T-helper 17 cell (primary cell): ENCODE measurements around the gene DNAH3. TPM values are rescaled to one million over a fixed set of nuclear protein-coding genes. Genes with fewer than 3 reads are reported as not detected.
"Not testable (repeated sequence)": the region's sequence is repeated elsewhere in the genome, so short reads cannot be mapped to it uniquely, and the experiment has no call there.

Source experiments
- ATAC-seq: fragments of 150-1000 bp; cut with Tn5 transposase; 2 replicates; pipeline ENCODE4 v1.10.0; 2021; ENCODE audit warnings: mild to moderate bottlenecking, moderate library complexity
- DNase-seq, 3 donors: peaks; one replicate each; pipeline versions ENCODE4 v3.0.0 to v3.0.0-alpha.2; 2020 to 2021
- H3K9me3 ChIP-seq: one replicate; pipeline ENCODE4 v1.7.0; 2013; ENCODE audit warnings: low read length, mild to moderate bottlenecking; ENCODE audit not compliant: control insufficient read depth, poor library complexity, severe bottlenecking
- H3K27ac Mint-ChIP-seq: one replicate; pipeline ENCODE4 v1.8.0; 2022; ENCODE audit warnings: mild to moderate bottlenecking, moderate library complexity, mixed read lengths
- H3K27me3 Mint-ChIP-seq: one replicate; pipeline ENCODE4 v1.8.0; 2022; ENCODE audit warnings: mixed read lengths
- H3K36me3 Mint-ChIP-seq: one replicate; pipeline ENCODE4 v1.8.0; 2022; ENCODE audit warnings: low read depth, mixed read lengths
- H3K4me1 Mint-ChIP-seq: one replicate; pipeline ENCODE4 v1.8.0; 2022; ENCODE audit warnings: mild to moderate bottlenecking, mixed read lengths
- H3K4me3 Mint-ChIP-seq: one replicate; pipeline ENCODE4 v1.8.0; 2022; ENCODE audit warnings: mild to moderate bottlenecking, moderate library complexity, mixed read lengths
- total RNA-seq, 4 donors: library from RNA in 2 of 4; stranded (reverse) in 2 of 4; gene quantifications; one replicate each; pipeline ENCODE4 v1.2.3 and lab custom pipeline; 2022 to 2026

DNAH3 gene
- total RNA-seq, 2 donors from 2014 or later: 0.10 TPM; not detected in 1

- DNase-seq (no peak), ATAC-seq (no peak)
- Mint-ChIP-seq H3K4me3 (no peak overlapping the region), H3K4me1 (peaks cover 6% of the 10 kb centered on the region), H3K36me3 (no peaks in the 10 kb centered on the region), H3K27me3 (peaks cover 16% of the 10 kb centered on the region), H3K27ac (no peak overlapping the region)
- H3K9me3 ChIP-seq: no peaks in the 10 kb centered on the region
Measured at GRCh38 chr16:21028728-21029127, 121.9 kb downstream of the DNAH3 start.

DNA sequence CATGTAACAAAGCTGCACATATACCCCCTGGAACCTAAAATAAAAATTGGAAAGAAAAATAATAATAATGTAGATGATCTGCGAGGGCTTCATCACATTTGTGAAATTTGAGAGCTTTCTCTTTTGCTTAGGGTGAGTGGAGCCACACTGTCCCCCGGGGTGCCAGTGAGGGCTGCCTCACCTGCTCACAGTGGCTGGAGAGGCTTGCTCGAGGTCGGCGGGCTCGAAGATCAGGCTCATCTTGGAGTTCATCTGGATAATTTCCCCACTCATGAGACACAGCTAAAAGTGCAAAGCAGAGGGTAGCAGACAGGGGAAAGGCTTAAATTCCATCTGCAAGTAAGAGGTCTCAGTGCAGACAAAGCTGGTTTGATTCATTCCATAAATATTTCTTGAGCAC, 123.8 kb downstream of the DNAH3 start:
- H3K4me1 Mint-ChIP-seq: peaks cover 6% of the 10 kb centered on the region

DNA sequence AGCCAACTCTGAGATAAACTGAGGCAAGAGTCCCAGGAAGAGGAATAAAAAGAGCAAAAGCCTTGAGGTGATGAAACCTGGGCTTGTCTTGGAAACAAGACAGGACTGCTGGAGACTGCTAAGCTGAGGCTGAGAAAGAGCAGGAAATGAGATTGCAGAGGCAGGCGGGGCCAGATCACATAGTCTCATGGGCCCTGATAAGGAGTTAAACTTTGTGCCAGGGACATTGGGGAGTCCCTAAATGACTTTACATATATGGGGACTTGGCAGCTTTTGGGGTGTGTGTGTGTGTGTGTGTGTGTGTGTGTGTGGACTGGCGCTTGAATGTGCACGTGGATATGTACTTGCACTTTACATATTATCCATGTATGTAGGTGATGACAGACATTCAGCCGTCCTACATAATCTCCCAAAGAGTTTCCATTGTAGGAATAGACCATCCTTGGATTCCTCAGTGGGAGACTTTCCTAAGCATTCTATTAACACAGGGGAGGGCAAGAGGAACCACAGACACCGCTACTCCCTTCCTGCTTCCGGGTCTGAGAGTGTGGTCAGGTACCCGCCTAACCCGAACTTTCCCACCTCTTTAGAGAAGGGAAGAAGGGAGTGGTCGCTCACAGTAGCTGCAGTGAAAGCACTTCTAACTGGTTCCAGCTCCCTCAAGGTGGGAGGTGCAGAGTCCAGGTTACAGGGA, 127.0 kb downstream of the DNAH3 start:
- DNase-seq (peak in 1 of 3 donors; percentile 6), ATAC-seq (peak; percentile 69)
- peak overlapping the region; percentile 59 for H3K27ac Mint-ChIP-seq
- peaks cover 6% of the 10 kb centered on the region for H3K4me1 Mint-ChIP-seq
- peaks cover 22% of the 10 kb centered on the region for H3K27me3 Mint-ChIP-seq
- H3K36me3 Mint-ChIP-seq: no peaks in the 10 kb centered on the region
- H3K4me3 Mint-ChIP-seq: peak overlapping the region; percentile 39
- no peaks in the 10 kb centered on the region for H3K9me3 ChIP-seq

More for the DNA sequence above, 123.8 kb downstream of the DNAH3 start:
- DNase-seq (no peak), ATAC-seq (no peak)
- H3K27ac Mint-ChIP-seq: no peak overlapping the region
- H3K27me3 Mint-ChIP-seq: peaks cover 14% of the 10 kb centered on the region
- H3K36me3 Mint-ChIP-seq: no peaks in the 10 kb centered on the region
- no peaks in the 10 kb centered on the region for H3K9me3 ChIP-seq
- H3K4me3 Mint-ChIP-seq: no peak overlapping the region

DNA sequence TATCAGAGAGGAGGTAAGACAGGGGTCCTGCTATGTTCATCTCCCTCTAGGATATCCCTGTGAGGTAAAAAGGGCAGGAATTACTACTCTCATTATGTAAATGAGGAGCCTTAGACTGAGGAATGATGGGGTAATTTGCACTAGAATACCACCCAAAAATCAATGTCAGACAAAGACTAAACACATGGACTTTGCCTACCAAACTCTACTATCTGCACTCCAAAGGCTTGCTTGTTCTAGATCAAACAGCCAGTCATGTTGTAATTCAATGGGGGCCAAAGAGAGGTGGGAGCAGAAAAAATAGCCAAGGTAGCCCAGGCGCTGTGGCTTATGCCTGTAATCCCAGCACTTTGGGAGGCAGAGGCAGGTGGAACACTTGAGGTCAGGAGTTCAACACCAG, 129.3 kb downstream of the DNAH3 start:
- Mint-ChIP-seq H3K27me3 (peaks cover 27% of the 10 kb centered on the region), H3K27ac (no peak overlapping the region), H3K36me3 (no peaks in the 10 kb centered on the region), H3K4me3 (no peak overlapping the region), H3K4me1 (peaks cover 6% of the 10 kb centered on the region)
- no peaks in the 10 kb centered on the region for H3K9me3 ChIP-seq
- ATAC-seq: no peak
- DNase-seq: no peak

- DNase-seq: no peak
- Mint-ChIP-seq H3K27me3 (peaks cover 59% of the 10 kb centered on the region), H3K27ac (no peak overlapping the region), H3K4me3 (no peak overlapping the region), H3K36me3 (peaks cover 5% of the 10 kb centered on the region), H3K4me1 (peaks cover 4% of the 10 kb centered on the region)
- no peak for ATAC-seq
- no peaks in the 10 kb centered on the region for H3K9me3 ChIP-seq
Measured at GRCh38 chr16:21009815-21010214, 140.8 kb downstream of the DNAH3 start.

- Mint-ChIP-seq H3K36me3 (peaks cover 2% of the 10 kb centered on the region), H3K27me3 (peaks cover 55% of the 10 kb centered on the region), H3K27ac (peak overlapping the region; percentile 37), H3K4me1 (peaks cover 7% of the 10 kb centered on the region), H3K4me3 (no peak overlapping the region)
- DNase-seq (no peak), ATAC-seq (no peak)
- no peaks in the 10 kb centered on the region for H3K9me3 ChIP-seq
Measured at GRCh38 chr16:21005008-21005407, 145.6 kb downstream of the DNAH3 start.

GRCh38 chr16:21001262-21001661, 149.4 kb downstream of the DNAH3 start:
- Mint-ChIP-seq H3K27ac (no peak overlapping the region), H3K27me3 (peaks cover 42% of the 10 kb centered on the region), H3K36me3 (no peaks in the 10 kb centered on the region), H3K4me1 (peaks cover 7% of the 10 kb centered on the region), H3K4me3 (no peak overlapping the region)
- ATAC-seq (no peak), DNase-seq (no peak)
- no peaks in the 10 kb centered on the region for H3K9me3 ChIP-seq

DNA sequence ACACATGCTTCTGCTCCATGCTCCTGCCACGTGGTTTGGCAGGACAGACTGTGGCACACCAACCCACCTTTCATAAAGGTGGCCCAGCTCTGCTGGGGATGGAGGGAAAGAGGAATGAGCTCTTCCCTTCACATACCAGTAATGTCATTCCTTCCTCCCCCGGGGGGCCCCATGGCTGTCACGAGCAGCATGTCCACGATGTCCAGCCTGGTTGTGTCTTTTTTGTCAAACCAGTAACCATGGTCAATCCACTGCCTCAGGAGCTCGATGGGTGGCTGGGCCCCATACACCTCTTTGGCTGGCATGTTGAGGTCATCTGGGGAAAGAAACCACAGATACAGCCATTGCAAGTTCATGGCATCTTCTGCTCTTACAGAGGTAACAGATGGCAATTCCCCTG, 153.5 kb downstream of the DNAH3 start:
- peaks cover 32% of the 10 kb centered on the region for H3K27me3 Mint-ChIP-seq
- ATAC-seq: no peak
- no peak overlapping the region for H3K27ac Mint-ChIP-seq
- H3K4me1 Mint-ChIP-seq: peaks cover 2% of the 10 kb centered on the region
- no peak for DNase-seq
- H3K36me3 Mint-ChIP-seq: no peaks in the 10 kb centered on the region
- no peak overlapping the region for H3K4me3 Mint-ChIP-seq
- no peaks in the 10 kb centered on the region for H3K9me3 ChIP-seq

DNA sequence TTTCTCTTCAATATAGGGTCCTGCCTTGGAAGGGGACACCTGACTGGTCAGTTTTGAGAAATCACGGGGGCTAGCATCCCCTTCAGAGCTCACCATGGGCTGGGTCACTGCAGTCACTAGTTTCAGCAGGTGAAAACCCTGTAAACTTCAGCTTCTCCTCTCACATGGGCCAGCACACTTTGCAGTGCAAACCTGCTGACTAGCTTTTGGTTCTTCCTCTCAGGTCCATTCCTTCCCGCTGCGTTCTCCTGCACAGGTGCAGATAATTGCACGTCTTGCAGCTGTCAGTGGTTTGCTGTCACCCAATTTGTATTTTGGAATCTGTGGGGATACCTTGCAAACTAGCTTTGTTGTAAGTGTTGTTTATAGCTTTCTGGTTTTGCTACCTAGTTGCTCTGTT, 154.9 kb downstream of the DNAH3 start:
- peaks cover 26% of the 10 kb centered on the region for H3K27me3 Mint-ChIP-seq
- no peaks in the 10 kb centered on the region for H3K36me3 Mint-ChIP-seq
- no peak overlapping the region for H3K4me3 Mint-ChIP-seq
- DNase-seq (no peak), ATAC-seq (no peak)
- H3K4me1 Mint-ChIP-seq: peaks cover 2% of the 10 kb centered on the region
- no peak overlapping the region for H3K27ac Mint-ChIP-seq
- H3K9me3 ChIP-seq: no peaks in the 10 kb centered on the region

DNA sequence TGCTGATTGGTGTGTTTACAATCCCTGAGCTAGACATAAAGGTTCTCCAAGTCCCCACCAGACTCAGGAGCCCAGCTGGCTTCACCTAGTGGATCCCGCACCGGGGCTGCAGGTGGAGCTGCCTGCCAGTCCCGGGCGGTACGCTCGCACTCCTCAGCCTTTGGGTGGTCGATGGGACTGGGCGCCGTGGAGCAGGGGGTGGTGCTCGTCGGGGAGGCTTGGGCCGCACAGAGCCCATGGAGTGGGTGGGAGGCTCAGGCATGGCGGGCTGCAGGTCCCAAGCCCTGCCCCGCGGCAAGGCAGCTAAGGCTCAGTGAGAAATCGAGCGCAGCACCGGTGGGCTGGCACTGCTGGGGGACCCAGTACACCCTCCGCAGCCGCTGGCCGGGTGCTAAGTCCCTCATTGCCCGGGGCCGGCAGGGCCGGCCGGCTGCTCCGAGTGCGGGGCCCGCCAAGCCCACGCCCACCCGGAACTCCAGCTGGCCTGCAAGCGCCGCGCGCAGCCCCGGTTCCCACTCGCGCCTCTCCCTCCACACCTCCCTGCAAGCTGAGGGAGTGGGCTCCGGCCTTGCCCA, 161.1 kb downstream of the DNAH3 start:
- H3K36me3 Mint-ChIP-seq, H3K4me1 Mint-ChIP-seq, H3K27me3 Mint-ChIP-seq, DNase-seq, ATAC-seq, H3K9me3 ChIP-seq, H3K27ac Mint-ChIP-seq, H3K4me3 Mint-ChIP-seq: not testable (repeated sequence)

DNA sequence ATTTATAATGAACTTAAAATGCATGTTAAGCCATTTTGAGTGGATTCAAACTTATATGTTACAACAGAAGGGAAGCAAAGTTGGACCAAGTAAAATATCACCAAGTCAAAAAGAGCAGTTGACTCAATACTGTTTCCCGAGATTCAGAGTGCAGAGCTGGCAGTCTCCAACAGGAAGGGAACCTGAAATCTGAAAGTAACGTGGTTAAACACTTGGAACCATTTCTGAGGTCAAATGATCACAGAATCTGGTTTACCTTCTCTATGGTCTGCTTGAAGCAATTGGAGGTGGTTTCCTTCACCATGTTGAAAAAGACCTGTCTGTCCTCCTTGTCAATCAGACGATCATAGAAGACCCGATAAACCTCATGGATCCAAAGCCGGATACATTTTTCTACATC, 163.6 kb downstream of the DNAH3 start:
- no peaks in the 10 kb centered on the region for H3K9me3 ChIP-seq
- Mint-ChIP-seq H3K27ac (no peak overlapping the region), H3K27me3 (peaks cover 16% of the 10 kb centered on the region), H3K36me3 (peaks cover 2% of the 10 kb centered on the region), H3K4me1 (no peaks in the 10 kb centered on the region), H3K4me3 (no peak overlapping the region)
- DNase-seq (no peak), ATAC-seq (no peak)

DNA sequence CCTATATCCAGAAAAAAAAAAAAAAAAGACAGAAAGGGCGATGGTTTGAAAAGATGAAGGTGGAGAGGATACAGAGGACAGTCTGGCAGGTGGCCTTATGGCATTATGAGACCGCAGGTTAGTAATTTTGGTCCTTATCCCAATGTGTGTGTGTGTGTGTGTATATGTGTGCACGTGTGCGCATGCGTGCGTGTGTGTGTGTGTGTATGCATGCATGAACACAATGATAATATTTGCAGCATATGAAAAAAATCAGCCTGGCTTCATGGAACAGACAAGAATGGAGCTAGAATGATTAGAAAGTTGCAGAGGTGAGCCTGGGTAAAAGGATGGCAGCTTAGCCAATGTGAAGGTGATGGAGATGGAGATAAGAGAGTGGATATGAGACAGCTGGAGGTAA, 166.6 kb downstream of the DNAH3 start:
- H3K4me3 Mint-ChIP-seq: peak overlapping the region; percentile 0
- no peak overlapping the region for H3K27ac Mint-ChIP-seq
- H3K36me3 Mint-ChIP-seq: peaks cover 2% of the 10 kb centered on the region

GRCh38 chr16:20976576-20976975, 174.1 kb downstream of the DNAH3 start:
- H3K9me3 ChIP-seq: no peaks in the 10 kb centered on the region
- Mint-ChIP-seq H3K36me3 (no peaks in the 10 kb centered on the region), H3K4me1 (no peaks in the 10 kb centered on the region), H3K27me3 (peaks cover 19% of the 10 kb centered on the region), H3K4me3 (no peak overlapping the region), H3K27ac (no peak overlapping the region)
- no peak for DNase-seq
- ATAC-seq: no peak

More for the DNA sequence above, 166.6 kb downstream of the DNAH3 start:
- ATAC-seq (no peak), DNase-seq (no peak)
- Mint-ChIP-seq H3K4me1 (no peaks in the 10 kb centered on the region), H3K27me3 (peaks cover 23% of the 10 kb centered on the region)
- H3K9me3 ChIP-seq: no peaks in the 10 kb centered on the region

GRCh38 chr16:20973201-20973600, 177.4 kb downstream of the DNAH3 start:
- H3K36me3 Mint-ChIP-seq, H3K27ac Mint-ChIP-seq, H3K4me3 Mint-ChIP-seq, H3K4me1 Mint-ChIP-seq, ATAC-seq, H3K9me3 ChIP-seq, DNase-seq: not testable (repeated sequence)
- H3K27me3 Mint-ChIP-seq: peaks cover 22% of the 10 kb centered on the region
